Loucy (cell line): ENCODE results near the gene KCTD14.
A peak's percentile ranks its signal among the peaks of the same experiment; 100 is the strongest.

Experiments used
- H2AFZ ChIP-seq: fragments of 200-600 bp; sonication (generic); 2 replicates; pipeline ENCODE4 v1.6.0; 2016; ENCODE audit warnings: antibody characterized with exemption, mild to moderate bottlenecking, low read length, moderate library complexity
- H3F3A ChIP-seq: fragments of 200-600 bp; 2 replicates; pipeline ENCODE4 v1.6.0; 2016; ENCODE audit warnings: antibody characterized with exemption, low read depth, mild to moderate bottlenecking
- H3K27me3 ChIP-seq: fragments of 200-600 bp; sonication (generic); 2 replicates; pipeline ENCODE4 v1.6.1; 2014; ENCODE audit warnings: low read length, mild to moderate bottlenecking; ENCODE audit not compliant: insufficient read depth, poor library complexity, severe bottlenecking
- H3K36me3 ChIP-seq: fragments of 200-600 bp; sonication (generic); 2 replicates; pipeline ENCODE4 v1.6.1; 2016; ENCODE audit warnings: low read length; ENCODE audit not compliant: insufficient read depth
- H3K4me1 ChIP-seq: fragments of 200-600 bp; sonication (generic); 2 replicates; pipeline ENCODE4 v1.5.1; 2014; ENCODE audit warnings: low read length, mild to moderate bottlenecking; ENCODE audit not compliant: insufficient read depth, poor library complexity, severe bottlenecking
- H3K4me2 ChIP-seq: fragments of 200-600 bp; sonication (generic); 2 replicates; pipeline ENCODE4 v1.6.0; 2014; ENCODE audit warnings: antibody characterized with exemption, low read length, low read depth, mild to moderate bottlenecking; ENCODE audit not compliant: poor library complexity, severe bottlenecking
- H3K4me3 ChIP-seq: fragments of 200-600 bp; sonication (generic); 2 replicates; pipeline ENCODE4 v1.5.1; 2014; ENCODE audit warnings: low read length, mild to moderate bottlenecking, mixed read lengths; ENCODE audit not compliant: poor library complexity, severe bottlenecking
- H3K79me2 ChIP-seq: fragments of 200-600 bp; sonication (generic); 2 replicates; pipeline ENCODE4 v1.6.1; 2014; ENCODE audit warnings: low read length; ENCODE audit not compliant: insufficient read depth
- H3K9ac ChIP-seq: fragments of 200-600 bp; sonication (generic); 2 replicates; pipeline ENCODE4 v1.6.0; 2014; ENCODE audit warnings: mild to moderate bottlenecking, low read depth, low read length, moderate library complexity; ENCODE audit not compliant: poor library complexity, severe bottlenecking
- H3K9me2 ChIP-seq: fragments of 200-600 bp; sonication (generic); replicated peaks from 2 replicates; pipeline ENCODE4 v1.6.1; 2016; ENCODE audit warnings: low read depth, low read length, mixed read lengths
- H3K9me3 ChIP-seq: fragments of 200-600 bp; sonication (generic); 2 replicates; pipeline ENCODE4 v1.6.1; 2014; ENCODE audit warnings: mild to moderate bottlenecking, antibody characterized with exemption, low read length, low read depth; ENCODE audit not compliant: insufficient read depth
- H4K20me1 ChIP-seq: fragments of 200-600 bp; sonication (generic); 2 replicates; pipeline ENCODE4 v1.6.0; 2014; ENCODE audit warnings: antibody characterized with exemption, low read length, mild to moderate bottlenecking; ENCODE audit not compliant: insufficient read depth, poor library complexity, severe bottlenecking
- EZH2phosphoT487 ChIP-seq: fragments of 200-600 bp; IDR thresholded peaks from 2 replicates; pipeline ENCODE4 v1.6.1; 2018; ENCODE audit warnings: antibody characterized with exemption, mild to moderate bottlenecking, moderate library complexity, borderline replicate concordance
- TF ChIP-seq, protein P1 (sequence below): fragments of 200-600 bp; sonication (generic); conservative IDR thresholded peaks from 2 replicates; pipeline ENCODE4 v1.5.1; 2014; ENCODE audit warnings: mild to moderate bottlenecking, antibody characterized with exemption, low read length

KCTD14 gene

DNA sequence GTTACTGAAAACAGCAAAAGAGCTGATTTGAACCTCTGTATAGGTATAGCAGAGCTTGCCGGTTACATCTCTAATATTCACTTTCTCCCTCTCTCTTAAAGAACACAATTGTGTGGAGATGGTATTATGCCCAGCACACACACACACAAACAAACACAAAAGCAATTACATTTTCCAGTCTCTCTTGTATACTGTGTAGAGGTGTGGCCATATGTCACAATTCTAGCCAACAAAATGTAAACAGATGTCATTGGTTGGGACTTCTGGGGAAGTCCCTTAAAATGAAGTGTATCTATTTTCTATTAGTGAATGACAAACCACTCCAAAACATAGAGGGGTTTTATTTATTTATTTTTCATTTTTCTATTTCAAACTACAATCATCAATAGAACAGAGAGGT is 12.8 kb downstream of the KCTD14 start:
- Histone ChIP-seq H3K36me3 (no peaks in the 10 kb centered on the region), H3K4me1 (no peaks in the 10 kb centered on the region), H3K9me2 (no peaks in the 10 kb centered on the region), H3K27me3 (no peaks in the 10 kb centered on the region), H3K9ac (no peak overlapping the region), H3K79me2 (no peaks in the 10 kb centered on the region), H3F3A (no peaks in the 10 kb centered on the region), H3K4me3 (no peak overlapping the region), H3K4me2 (no peak overlapping the region), H4K20me1 (no peaks in the 10 kb centered on the region), H2AFZ (no peak overlapping the region), H3K9me3 (no peaks in the 10 kb centered on the region)
- TF ChIP-seq, protein P1, sequence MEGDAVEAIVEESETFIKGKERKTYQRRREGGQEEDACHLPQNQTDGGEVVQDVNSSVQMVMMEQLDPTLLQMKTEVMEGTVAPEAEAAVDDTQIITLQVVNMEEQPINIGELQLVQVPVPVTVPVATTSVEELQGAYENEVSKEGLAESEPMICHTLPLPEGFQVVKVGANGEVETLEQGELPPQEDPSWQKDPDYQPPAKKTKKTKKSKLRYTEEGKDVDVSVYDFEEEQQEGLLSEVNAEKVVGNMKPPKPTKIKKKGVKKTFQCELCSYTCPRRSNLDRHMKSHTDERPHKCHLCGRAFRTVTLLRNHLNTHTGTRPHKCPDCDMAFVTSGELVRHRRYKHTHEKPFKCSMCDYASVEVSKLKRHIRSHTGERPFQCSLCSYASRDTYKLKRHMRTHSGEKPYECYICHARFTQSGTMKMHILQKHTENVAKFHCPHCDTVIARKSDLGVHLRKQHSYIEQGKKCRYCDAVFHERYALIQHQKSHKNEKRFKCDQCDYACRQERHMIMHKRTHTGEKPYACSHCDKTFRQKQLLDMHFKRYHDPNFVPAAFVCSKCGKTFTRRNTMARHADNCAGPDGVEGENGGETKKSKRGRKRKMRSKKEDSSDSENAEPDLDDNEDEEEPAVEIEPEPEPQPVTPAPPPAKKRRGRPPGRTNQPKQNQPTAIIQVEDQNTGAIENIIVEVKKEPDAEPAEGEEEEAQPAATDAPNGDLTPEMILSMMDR = no peak
- TF ChIP-seq EZH2phosphoT487 = no peak

DNA sequence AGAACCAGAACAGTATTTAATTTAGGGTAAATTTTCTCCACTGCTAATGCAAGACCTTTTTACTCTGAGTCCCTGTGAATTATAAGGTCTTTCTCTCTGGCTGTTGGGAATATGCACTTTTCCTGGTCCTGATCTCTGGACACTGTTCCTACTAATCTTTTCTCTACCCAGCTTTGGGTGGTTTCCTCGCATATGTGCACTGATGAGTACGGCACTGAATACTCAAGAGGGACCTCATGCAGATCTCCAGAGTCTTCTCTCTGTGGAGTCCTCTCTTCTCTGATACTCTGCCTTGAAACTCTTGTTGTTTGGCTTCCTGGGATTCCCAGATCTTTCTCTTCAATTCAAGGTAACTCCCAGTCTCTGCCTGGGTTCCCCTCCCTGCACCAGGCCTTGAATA is 14.0 kb downstream of the KCTD14 start:
- Histone ChIP-seq H3K36me3 (no peaks in the 10 kb centered on the region), H4K20me1 (no peaks in the 10 kb centered on the region), H3K9ac (no peak overlapping the region), H3K9me3 (no peaks in the 10 kb centered on the region), H3K27me3 (no peaks in the 10 kb centered on the region), H3K4me3 (no peak overlapping the region), H3K9me2 (no peaks in the 10 kb centered on the region), H3K79me2 (no peaks in the 10 kb centered on the region), H2AFZ (no peak overlapping the region), H3K4me2 (no peak overlapping the region), H3F3A (no peaks in the 10 kb centered on the region), H3K4me1 (no peaks in the 10 kb centered on the region)
- TF ChIP-seq, protein P1 = no peak
- TF ChIP-seq EZH2phosphoT487 = no peak

DNA sequence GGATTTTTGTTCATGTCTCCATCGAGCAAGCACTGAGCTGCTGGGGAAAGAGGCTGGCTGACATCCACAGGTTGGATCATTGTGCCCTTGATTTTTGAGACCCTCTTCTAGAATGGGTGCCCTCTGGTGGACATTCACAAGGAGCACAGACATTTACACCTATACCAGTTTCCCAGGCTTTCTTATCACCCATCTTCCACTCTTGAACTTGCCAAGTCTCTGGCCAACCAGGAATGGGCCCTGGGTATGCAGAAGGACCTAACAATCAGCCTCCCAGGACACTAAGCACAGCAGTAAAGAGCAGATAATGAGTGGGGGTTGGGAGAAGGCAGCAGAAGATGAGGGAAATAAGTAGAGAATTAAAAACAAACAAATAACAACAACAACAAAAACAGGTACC is 22.9 kb downstream of the KCTD14 start:
- H3K4me1 ChIP-seq = peaks cover 5% of the 10 kb centered on the region
- no peaks in the 10 kb centered on the region for H3F3A ChIP-seq
- no peak overlapping the region for H3K4me3 ChIP-seq
- no peaks in the 10 kb centered on the region for H3K27me3 ChIP-seq
- H3K36me3 ChIP-seq = no peaks in the 10 kb centered on the region
- H3K79me2 ChIP-seq = no peaks in the 10 kb centered on the region
- no peak overlapping the region for H3K4me2 ChIP-seq
- TF ChIP-seq EZH2phosphoT487 = no peak
- TF ChIP-seq, protein P1 = peak; percentile 76
- no peak overlapping the region for H3K9ac ChIP-seq
- H4K20me1 ChIP-seq = no peaks in the 10 kb centered on the region
- peak overlapping the region; percentile 39 for H2AFZ ChIP-seq
- no peaks in the 10 kb centered on the region for H3K9me2 ChIP-seq
- no peaks in the 10 kb centered on the region for H3K9me3 ChIP-seq
